Measurements from ENCODE around the gene FURIN.
A peak's percentile ranks its signal among the peaks of the same experiment; 100 is the strongest.
"Not testable (repeated sequence)": the region's sequence is repeated elsewhere in the genome, so short reads cannot be mapped to it uniquely, and the experiment has no call there.

FURIN gene

GRCh38 chr15:90871139-90871715 lies 2.8 kb downstream of the FURIN start:
- peak; percentile 8 for DNase-seq

GRCh38 chr15:90871716-90872485 lies 3.5 kb downstream of the FURIN start:
- no peak for DNase-seq

DNA sequence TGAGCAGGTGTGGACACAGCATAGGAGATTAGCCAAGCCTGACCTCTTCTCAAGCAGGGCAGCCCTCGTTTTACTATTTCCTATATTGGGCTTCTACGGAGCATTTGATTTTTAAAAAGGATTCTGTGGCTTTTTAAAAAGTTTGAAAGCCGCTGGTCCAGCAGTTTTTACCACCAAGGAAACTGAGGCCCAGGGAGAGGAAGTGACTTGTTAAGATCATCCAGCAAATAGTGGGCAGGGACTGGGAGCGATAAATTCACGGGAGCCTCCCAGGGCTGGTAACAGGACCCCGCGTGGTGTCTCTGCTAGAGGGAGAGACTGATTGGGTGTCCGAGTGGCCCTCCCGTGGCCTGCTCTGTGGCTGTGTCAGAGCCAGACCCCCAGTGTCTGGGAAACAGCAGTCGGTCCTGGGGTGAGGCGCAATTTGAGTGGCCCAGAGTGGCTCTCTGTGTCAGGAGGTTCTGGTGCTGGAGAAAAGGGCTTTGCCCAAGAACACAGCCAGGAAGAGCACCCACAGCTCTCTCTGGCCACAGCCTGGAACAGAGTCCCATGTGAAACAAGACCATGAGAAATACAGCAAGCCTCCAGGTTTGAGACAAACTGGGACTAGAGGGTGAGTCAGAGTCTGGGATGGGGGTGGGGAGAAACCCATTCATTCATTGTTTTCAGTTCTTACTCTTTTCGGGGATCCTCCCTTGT lies 4.2 kb downstream of the FURIN start:
- DNase-seq: no peak

DNA sequence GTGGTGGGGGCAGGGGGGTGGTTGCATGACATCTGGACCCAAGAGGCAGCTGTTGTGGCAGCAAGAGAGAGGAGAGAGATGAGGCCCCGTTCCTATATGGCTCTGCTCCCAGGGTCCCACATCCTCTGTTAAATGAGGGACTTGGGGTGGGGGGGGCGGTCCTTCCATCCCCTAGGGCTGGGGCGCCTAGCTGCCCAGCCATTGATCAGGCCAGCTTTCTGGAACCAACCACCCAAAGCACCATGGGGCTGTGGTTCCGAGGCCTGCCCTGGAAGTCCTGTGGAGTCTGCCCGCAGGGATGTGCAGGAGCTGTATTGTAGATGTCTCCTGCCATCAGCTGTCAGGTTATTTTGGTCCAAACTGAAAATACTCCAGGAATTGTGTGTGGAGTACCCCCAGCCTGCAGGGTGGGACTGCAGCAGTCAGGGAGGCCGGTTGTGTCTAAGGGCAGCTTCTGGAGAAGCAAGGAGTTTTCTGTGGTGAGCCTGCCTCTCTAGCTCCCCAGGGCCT lies 5.2 kb downstream of the FURIN start:
- DNase-seq: no peak

DNA sequence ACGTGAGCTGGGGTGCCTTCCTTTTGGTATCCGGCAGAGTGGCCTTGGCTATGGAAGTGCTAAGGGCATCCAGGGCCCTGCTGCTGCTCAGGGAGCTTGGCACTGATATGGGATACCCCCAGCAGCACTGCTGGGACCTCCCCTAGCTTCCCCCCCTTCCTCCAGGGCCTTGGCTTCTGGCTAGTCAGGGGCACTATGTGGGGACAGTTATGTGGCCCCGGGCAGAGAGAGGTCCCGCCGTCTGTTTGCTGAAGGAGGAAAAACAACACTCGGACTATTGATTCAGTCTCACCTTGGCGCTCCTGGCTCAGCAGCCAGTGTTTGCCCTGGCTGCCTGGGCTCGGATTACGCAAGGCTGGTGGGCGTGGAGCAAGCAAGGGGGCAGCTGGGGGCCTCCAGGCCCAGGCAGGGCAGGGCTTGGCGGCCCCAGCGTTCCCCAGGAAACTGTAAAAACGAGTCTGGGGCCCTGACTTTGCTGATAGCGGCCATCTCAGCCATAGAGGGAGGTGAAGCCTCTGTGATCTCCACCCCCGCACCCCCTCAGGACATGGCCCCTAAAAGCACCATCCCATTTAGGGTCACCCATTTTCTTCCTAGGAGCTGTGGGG lies 5.7 kb downstream of the FURIN start:
- DNase-seq: no peak

DNA sequence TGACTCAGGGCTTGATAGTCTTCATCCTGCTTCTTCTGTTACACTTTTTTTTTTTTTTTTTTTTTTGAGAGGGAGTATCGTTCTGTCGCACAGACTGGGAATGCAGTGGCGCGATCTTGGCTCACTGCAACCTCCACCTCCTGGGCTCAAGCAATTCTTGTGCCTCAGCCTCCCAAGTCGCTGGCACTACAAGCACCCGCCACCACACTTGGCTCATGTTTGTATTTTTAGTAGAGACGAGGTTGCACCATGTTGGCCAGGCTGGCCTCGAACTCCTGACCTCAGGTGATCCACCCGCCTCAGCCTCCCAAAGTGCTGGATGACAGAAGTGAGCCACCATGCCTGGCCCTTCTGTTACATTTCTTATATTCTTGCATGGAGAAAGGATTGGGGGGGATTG lies 6.6 kb downstream of the FURIN start:
- not testable (repeated sequence) for DNase-seq

DNA sequence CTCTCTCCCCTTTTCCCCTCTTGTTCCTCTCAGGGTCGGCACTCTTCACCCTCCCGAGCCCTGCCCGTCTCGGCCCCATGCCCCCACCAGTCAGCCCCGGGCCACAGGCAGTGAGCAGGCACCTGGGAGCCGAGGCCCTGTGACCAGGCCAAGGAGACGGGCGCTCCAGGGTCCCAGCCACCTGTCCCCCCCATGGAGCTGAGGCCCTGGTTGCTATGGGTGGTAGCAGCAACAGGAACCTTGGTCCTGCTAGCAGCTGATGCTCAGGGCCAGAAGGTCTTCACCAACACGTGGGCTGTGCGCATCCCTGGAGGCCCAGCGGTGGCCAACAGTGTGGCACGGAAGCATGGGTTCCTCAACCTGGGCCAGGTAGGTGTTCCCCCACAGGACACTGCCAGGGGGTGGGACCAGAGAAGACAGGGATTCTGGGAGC lies 7.2 kb downstream of the FURIN start:
- no peak for DNase-seq

DNA sequence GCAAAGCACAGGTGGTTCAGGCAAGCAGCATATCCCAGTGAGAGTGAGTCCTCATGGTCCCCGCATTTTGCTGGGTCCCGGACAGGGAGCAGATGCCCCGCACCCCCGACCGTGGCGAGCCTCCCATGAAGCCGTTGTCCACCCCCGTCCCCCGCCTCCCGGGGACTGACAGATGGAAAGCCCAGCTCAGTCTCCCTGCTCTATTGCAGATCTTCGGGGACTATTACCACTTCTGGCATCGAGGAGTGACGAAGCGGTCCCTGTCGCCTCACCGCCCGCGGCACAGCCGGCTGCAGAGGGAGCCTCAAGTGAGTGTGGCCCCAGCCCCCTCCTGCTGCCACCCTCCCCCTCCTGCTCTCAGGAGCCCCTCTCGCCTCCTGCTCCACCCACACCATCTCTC lies 7.7 kb downstream of the FURIN start:
- no peak for DNase-seq

- no peak for DNase-seq
Observed at GRCh38 chr15:90876512-90877170, 8.3 kb downstream of the FURIN start.

DNA sequence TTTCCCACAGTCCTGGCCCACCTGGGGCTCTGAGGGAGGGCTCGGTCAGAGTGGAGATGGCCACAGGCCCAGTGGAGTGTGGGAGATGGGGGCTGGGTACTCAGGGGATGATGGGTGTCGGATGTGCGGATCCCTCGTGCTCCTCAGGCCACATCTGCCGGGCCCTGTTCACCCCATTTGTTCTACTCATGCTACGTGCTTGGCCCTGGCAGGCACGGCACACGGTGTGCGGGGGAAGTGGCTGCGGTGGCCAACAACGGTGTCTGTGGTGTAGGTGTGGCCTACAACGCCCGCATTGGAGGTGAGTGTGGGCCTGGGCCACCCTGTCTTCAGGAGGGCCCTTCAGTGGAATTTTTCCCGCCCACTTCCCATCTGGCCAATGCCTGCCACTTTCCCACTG lies 8.9 kb downstream of the FURIN start:
- DNase-seq: no peak

DNA sequence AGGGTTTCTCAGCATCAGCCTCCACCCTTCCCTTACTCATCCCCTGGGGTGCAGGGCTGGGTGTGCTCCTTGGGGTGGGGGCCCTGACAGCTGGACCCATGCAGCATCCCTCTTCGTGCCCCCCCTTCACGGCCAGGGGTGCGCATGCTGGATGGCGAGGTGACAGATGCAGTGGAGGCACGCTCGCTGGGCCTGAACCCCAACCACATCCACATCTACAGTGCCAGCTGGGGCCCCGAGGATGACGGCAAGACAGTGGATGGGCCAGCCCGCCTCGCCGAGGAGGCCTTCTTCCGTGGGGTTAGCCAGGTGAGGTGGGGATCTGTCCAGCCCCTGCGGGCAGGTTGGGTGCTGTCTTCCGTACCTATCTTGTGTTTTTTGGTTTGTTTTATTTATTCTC lies 9.6 kb downstream of the FURIN start:
- DNase-seq: no peak

DNA sequence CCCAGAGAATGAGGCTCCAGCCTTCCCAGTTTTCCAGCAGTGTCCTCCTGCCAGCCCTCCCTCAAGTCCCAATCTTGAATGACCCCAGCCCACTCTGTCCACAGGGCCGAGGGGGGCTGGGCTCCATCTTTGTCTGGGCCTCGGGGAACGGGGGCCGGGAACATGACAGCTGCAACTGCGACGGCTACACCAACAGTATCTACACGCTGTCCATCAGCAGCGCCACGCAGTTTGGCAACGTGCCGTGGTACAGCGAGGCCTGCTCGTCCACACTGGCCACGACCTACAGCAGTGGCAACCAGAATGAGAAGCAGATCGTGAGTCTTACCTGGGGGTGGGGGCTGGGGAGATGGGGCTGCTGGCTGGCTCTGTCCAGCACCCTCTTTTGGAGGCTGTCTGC lies 10.3 kb downstream of the FURIN start:
- no peak for DNase-seq

- no peak for DNase-seq
Observed at GRCh38 chr15:90879730-90880366, 11.5 kb downstream of the FURIN start.

DNA sequence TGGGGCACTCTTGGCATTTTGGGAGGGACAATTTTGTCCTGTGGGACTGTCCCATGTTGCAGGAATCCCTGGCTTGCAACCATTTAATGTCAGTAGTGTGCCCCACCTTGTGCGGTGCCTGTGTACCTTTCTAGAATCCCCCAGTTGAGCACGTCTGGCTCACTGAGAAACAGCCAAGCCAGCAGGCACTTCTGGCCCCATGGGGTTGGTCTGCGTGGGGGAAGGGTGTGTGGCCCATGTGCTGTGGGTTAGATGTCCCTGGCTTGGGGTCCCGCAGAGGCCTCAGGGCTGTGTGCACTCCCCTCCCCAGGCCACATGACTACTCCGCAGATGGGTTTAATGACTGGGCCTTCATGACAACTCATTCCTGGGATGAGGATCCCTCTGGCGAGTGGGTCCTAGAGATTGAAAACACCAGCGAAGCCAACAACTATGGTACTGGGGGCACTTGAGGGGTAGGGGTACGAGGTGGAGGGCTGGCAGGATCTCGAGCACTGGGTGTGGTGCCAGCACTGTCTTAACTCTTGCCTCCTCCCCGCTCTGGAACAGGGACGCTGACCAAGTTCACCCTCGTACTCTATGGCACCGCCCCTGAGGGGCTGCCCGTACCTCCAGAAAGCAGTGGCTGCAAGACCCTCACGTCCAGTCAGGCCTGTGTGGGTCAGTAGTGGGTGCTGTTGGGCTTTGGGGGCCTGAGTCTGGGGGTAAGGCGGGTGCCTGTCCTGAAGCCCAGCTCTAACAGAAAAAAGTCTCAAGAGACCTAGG lies 12.2 kb downstream of the FURIN start:
- DNase-seq: no peak

DNA sequence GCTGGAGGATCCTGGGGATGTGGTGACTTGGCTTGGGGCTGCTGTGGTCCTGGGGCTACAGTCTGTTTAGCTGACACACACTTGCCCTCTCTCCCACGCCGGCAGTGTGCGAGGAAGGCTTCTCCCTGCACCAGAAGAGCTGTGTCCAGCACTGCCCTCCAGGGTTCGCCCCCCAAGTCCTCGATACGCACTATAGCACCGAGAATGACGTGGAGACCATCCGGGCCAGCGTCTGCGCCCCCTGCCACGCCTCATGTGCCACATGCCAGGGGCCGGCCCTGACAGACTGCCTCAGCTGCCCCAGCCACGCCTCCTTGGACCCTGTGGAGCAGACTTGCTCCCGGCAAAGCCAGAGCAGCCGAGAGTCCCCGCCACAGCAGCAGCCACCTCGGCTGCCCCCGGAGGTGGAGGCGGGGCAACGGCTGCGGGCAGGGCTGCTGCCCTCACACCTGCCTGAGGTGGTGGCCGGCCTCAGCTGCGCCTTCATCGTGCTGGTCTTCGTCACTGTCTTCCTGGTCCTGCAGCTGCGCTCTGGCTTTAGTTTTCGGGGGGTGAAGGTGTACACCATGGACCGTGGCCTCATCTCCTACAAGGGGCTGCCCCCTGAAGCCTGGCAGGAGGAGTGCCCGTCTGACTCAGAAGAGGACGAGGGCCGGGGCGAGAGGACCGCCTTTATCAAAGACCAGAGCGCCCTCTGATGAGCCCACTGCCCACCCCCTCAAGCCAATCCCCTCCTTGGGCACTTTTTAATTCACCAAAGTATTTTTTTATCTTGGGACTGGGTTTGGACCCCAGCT lies 13.0 kb downstream of the FURIN start:
- DNase-seq: no peak

DNA sequence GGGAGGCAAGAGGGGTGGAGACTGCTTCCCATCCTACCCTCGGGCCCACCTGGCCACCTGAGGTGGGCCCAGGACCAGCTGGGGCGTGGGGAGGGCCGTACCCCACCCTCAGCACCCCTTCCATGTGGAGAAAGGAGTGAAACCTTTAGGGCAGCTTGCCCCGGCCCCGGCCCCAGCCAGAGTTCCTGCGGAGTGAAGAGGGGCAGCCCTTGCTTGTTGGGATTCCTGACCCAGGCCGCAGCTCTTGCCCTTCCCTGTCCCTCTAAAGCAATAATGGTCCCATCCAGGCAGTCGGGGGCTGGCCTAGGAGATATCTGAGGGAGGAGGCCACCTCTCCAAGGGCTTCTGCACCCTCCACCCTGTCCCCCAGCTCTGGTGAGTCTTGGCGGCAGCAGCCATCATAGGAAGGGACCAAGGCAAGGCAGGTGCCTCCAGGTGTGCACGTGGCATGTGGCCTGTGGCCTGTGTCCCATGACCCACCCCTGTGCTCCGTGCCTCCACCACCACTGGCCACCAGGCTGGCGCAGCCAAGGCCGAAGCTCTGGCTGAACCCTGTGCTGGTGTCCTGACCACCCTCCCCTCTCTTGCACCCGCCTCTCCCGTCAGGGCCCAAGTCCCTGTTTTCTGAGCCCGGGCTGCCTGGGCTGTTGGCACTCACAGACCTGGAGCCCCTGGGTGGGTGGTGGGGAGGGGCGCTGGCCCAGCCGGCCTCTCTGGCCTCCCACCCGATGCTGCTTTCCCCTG lies 13.8 kb downstream of the FURIN start:
- no peak for DNase-seq

DNA sequence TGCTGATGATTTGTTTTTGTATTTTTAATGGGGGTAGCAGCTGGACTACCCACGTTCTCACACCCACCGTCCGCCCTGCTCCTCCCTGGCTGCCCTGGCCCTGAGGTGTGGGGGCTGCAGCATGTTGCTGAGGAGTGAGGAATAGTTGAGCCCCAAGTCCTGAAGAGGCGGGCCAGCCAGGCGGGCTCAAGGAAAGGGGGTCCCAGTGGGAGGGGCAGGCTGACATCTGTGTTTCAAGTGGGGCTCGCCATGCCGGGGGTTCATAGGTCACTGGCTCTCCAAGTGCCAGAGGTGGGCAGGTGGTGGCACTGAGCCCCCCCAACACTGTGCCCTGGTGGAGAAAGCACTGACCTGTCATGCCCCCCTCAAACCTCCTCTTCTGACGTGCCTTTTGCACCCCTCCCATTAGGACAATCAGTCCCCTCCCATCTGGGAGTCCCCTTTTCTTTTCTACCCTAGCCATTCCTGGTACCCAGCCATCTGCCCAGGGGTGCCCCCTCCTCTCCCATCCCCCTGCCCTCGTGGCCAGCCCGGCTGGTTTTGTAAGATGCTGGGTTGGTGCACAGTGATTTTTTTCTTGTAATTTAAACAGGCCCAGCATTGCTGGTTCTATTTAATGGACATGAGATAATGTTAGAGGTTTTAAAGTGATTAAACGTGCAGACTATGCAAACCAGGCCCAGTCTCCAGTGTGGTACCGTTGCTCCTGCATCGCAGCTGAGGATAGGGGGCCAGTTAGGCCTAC lies 14.6 kb downstream of the FURIN start:
- no peak for DNase-seq

DNA sequence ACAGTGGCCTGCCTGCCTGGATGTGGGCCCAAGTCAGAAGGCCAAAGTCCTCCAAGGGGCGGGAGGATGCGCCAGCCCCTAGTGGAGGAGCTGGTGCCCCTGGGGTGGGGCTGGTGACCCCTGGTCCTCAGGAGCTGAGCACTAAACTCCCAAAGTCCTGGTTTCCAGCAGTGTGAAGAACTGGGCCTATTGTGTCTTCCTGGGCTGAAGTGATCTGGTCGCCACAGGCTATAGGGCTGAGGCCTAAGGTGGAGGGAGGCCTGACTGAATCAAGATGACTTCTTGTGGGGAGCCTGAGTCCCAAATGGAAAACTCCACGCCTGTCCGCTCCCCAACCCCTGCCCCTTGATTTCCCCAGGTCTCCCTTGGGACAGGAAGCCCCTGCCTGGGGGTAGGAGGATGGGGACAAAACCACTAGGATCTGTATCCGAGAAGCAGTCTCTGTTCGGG lies 15.2 kb downstream of the FURIN start:
- no peak for DNase-seq
